Keratinocyte (primary cell): Measurements from ENCODE around the gene DNAJC27. TPM values are rescaled to one million over a fixed set of nuclear protein-coding genes. Genes with fewer than 3 reads are reported as not detected.

ENCODE experiments used
- DNase-seq: peaks from one replicate; pipeline ENCODE4 v3.0.0-alpha.2; 2011; ENCODE audit warnings: low read depth, missing footprints, low spot score
- FAIRE-seq: peaks from 2 replicates; lab custom pipeline; 2011; peaks lifted over from hg19 to GRCh38; lab: Jason Lieb, UNC
- H2AFZ ChIP-seq: 2 replicates; pipeline ENCODE4 v1.6.0; 2012; ENCODE audit warnings: low read length, control low read depth, inconsistent platforms; ENCODE audit not compliant: control insufficient read depth
- H3K27ac ChIP-seq: 2 replicates; pipeline ENCODE4 v1.5.1; 2011; ENCODE audit warnings: low read length; ENCODE audit not compliant: control insufficient read depth, insufficient read depth
- H3K27me3 ChIP-seq: 3 replicates; pipeline ENCODE4 v1.6.0; 2011; ENCODE audit warnings: low read length; ENCODE audit not compliant: control insufficient read depth, insufficient read depth; ENCODE audit errors: extremely low read depth
- H3K36me3 ChIP-seq, 2 experiments: 2 replicates in 1 of 2; 3 replicates in 1 of 2; pipeline ENCODE4 v1.5.1; 2011; ENCODE audit warnings: low read length in 2 of 2, mild to moderate bottlenecking in 1 of 2; ENCODE audit not compliant: control insufficient read depth in 2 of 2, insufficient read depth in 2 of 2; ENCODE audit errors: extremely low read depth in 1 of 2
- H3K4me1 ChIP-seq: 3 replicates; pipeline ENCODE4 v1.5.1; 2011; ENCODE audit warnings: low read length; ENCODE audit not compliant: control insufficient read depth, insufficient read depth; ENCODE audit errors: extremely low read depth
- H3K4me2 ChIP-seq: 3 replicates; pipeline ENCODE4 v1.6.0; 2011; ENCODE audit warnings: low read depth, low read length; ENCODE audit not compliant: control insufficient read depth, insufficient read depth; ENCODE audit errors: extremely low read depth
- H3K4me3 ChIP-seq, 3 experiments: fragments of 200-600 bp in 1 of 3; sonication (generic) in 1 of 3; 2 replicates in 2 of 3; 3 replicates in 1 of 3; pipeline ENCODE4 v1.5.1; 2011 to 2016; ENCODE audit warnings: low read length in 3 of 3, mild to moderate bottlenecking in 3 of 3, control low read depth in 2 of 3, inconsistent platforms in 1 of 3, low read depth in 1 of 3, mixed read lengths in 1 of 3, mixed run types in 1 of 3, moderate library complexity in 1 of 3; ENCODE audit not compliant: control insufficient read depth in 2 of 3, insufficient read depth in 2 of 3; ENCODE audit errors: extremely low read depth in 1 of 3
- H3K79me2 ChIP-seq: 2 replicates; pipeline ENCODE4 v1.6.0; 2012; ENCODE audit warnings: low read length; ENCODE audit not compliant: control insufficient read depth, insufficient read depth
- H3K9ac ChIP-seq: 3 replicates; pipeline ENCODE4 v1.6.0; 2011; ENCODE audit warnings: low read length; ENCODE audit not compliant: control insufficient read depth, insufficient read depth; ENCODE audit errors: extremely low read depth
- H3K9me1 ChIP-seq: 3 replicates; pipeline ENCODE4 v1.6.0; 2011; ENCODE audit warnings: low read length; ENCODE audit not compliant: control insufficient read depth, insufficient read depth; ENCODE audit errors: extremely low read depth
- H3K9me3 ChIP-seq: 2 replicates; pipeline ENCODE4 v1.5.1; 2012; ENCODE audit warnings: low read depth, low read length; ENCODE audit not compliant: control insufficient read depth
- H4K20me1 ChIP-seq: 3 replicates; pipeline ENCODE4 v1.6.0; 2011; ENCODE audit warnings: low read length; ENCODE audit not compliant: control insufficient read depth, insufficient read depth; ENCODE audit errors: extremely low read depth
- CTCF ChIP-seq, 3 experiments: IDR thresholded peaks in 1 of 3; conservative IDR thresholded peaks in 1 of 3; optimal IDR thresholded peaks in 1 of 3; 2 replicates in 2 of 3; 3 replicates in 1 of 3; pipeline versions ENCODE3 to v1.5.1; 2011; ENCODE audit warnings: low read length in 3 of 3, mild to moderate bottlenecking in 3 of 3, moderate library complexity in 2 of 3, control low read depth in 1 of 3, inconsistent platforms in 1 of 3; ENCODE audit not compliant: insufficient read depth in 2 of 3; ENCODE audit errors: extremely low read depth in 1 of 3
- EZH2 ChIP-seq: IDR thresholded peaks from one replicate; pipeline ENCODE4 v1.6.1; 2012; ENCODE audit warnings: inconsistent platforms, mild to moderate bottlenecking, low read length, moderate library complexity
- dilution Hi-C: fragments of 300-500 bp; cut with MboI; formaldehyde crosslinking; loops from one replicate; pipeline ENCODE4 v1.7.0; 2020; ENCODE audit warnings: low sequenced_read_pairs; ENCODE audit not compliant: extremely low pct_ligation_motif_present
- polyA plus RNA-seq, 5 experiments: library from polyadenylated mRNA; depleted of rRNA in 3 of 5; stranded (reverse) in 3 of 5; stranded (forward) in 1 of 5; unstranded in 1 of 5; fragments of >200 nt; gene quantifications; 1 replicate in 1 of 5; 2 replicates in 3 of 5; 3 replicates in 1 of 5; pipeline versions ENCODE4 v1.2.1 to v1.2.3, GENCODE V29; 2011 to 2012; ENCODE audit warnings: missing spikeins in 2 of 5, low read depth in 1 of 5, low replicate concordance in 1 of 5

The DNAJC27 gene
- polyA plus RNA-seq, 1 donor (not counting 4 experiments of a cell fraction or from before 2014, with no cell fraction given), result 3.4 TPM

- TF ChIP-seq EZH2 (no peak), CTCF (optimal IDR thresholded peaks at IDR 0.05 in 1 of 3, IDR thresholded peaks at IDR 0.05 in 1 of 3, conservative IDR thresholded peaks at IDR 0.05 in 1 of 3; ENCODE audit: extremely low read depth in 1 of 3, insufficient read depth in 2 of 3, low read length in 3 of 3) (no peak)
- H3K27ac ChIP-seq, result peak within 1 kb of the TSS; percentile 60
- FAIRE-seq (no peak), DNase-seq (no peak)
- peaks cover 33% of the 10 kb centered on the region for H3K79me2 ChIP-seq
- peak within 1 kb of the TSS; percentile 76 for H3K9ac ChIP-seq
- H4K20me1 ChIP-seq, result no peaks in the 10 kb centered on the region
- H3K4me2 ChIP-seq, result peak within 1 kb of the TSS; percentile 93
- peaks cover 2% of the 10 kb centered on the region for H3K9me1 ChIP-seq
- H3K27me3 ChIP-seq, result no peaks in the 10 kb centered on the region
- dilution Hi-C loops, result no loop called here
- H3K36me3 ChIP-seq, result peaks cover 7% of the 10 kb centered on the region in 2 experiments
- H3K9me3 ChIP-seq, result no peaks in the 10 kb centered on the region
- peak within 1 kb of the TSS; percentile 91 for H2AFZ ChIP-seq
- H3K4me1 ChIP-seq, result peaks cover 14% of the 10 kb centered on the region
- H3K4me3 ChIP-seq, result peak within 1 kb of the TSS; percentile 47 to 83 (median 80)
Observed at GRCh38 chr2:24920098-24920808, 51.5 kb downstream of the DNAJC27 start, which contains the start of gene ADCY3. TSS of gene ADCY3 (minus strand) at chr2:24920237. CDS start at chr2:24918987, 1,250 bp downstream.

GRCh38 chr2:24919506-24920097, 52.2 kb downstream of the DNAJC27 start:
- peaks cover 2% of the 10 kb centered on the region for H4K20me1 ChIP-seq
- H3K9ac ChIP-seq, result peak overlapping the region; percentile 76
- peak overlapping the region; percentile 91 for H2AFZ ChIP-seq
- DNase-seq (no peak), FAIRE-seq (no peak)
- H3K4me2 ChIP-seq, result peak overlapping the region; percentile 93
- H3K27me3 ChIP-seq, result no peaks in the 10 kb centered on the region
- H3K9me1 ChIP-seq, result peaks cover 4% of the 10 kb centered on the region
- peak overlapping the region; percentile 60 for H3K27ac ChIP-seq
- H3K4me1 ChIP-seq, result peaks cover 14% of the 10 kb centered on the region
- dilution Hi-C loops, result no loop called here
- H3K4me3 ChIP-seq, result peak overlapping the region; percentile 46 to 83 (median 80)
- no peaks in the 10 kb centered on the region for H3K9me3 ChIP-seq
- TF ChIP-seq EZH2 (no peak), CTCF (optimal IDR thresholded peaks at IDR 0.05 in 1 of 3, IDR thresholded peaks at IDR 0.05 in 1 of 3, conservative IDR thresholded peaks at IDR 0.05 in 1 of 3; ENCODE audit: extremely low read depth in 1 of 3, insufficient read depth in 2 of 3, low read length in 3 of 3) (no peak)
- peaks cover 39% of the 10 kb centered on the region for H3K79me2 ChIP-seq
- H3K36me3 ChIP-seq, result peaks cover 7% of the 10 kb centered on the region in 2 experiments
